Neuronal stem cell (in vitro differentiated cells): ENCODE results near the gene JAGN1.
"Not testable (repeated sequence)": the region's sequence is repeated elsewhere in the genome, so short reads cannot be mapped to it uniquely, and the experiment has no call there.

Experiments
- DNase-seq: peaks from one replicate; pipeline ENCODE4 v3.0.0-alpha.2; 2013; ENCODE audit warnings: low spot score
- H2AFZ ChIP-seq: one replicate; pipeline ENCODE4 v1.6.1; 2013; ENCODE audit warnings: mild to moderate bottlenecking, low read length, inconsistent platforms
- H2AK5ac ChIP-seq: 2 replicates; pipeline ENCODE4 v1.6.1; 2013; ENCODE audit warnings: low read depth, mild to moderate bottlenecking, inconsistent platforms, low read length, moderate library complexity, mixed read lengths
- H2BK120ac ChIP-seq: 2 replicates; pipeline ENCODE4 v1.6.1; 2013; ENCODE audit warnings: low read depth, mild to moderate bottlenecking, inconsistent platforms, low read length, moderate library complexity, mixed read lengths
- H2BK12ac ChIP-seq: one replicate; pipeline ENCODE4 v1.6.1; 2013; ENCODE audit warnings: low read length, inconsistent platforms
- H2BK15ac ChIP-seq: 2 replicates; pipeline ENCODE4 v1.6.1; 2013; ENCODE audit warnings: mild to moderate bottlenecking, low read length, inconsistent platforms, mixed read lengths
- H2BK5ac ChIP-seq: one replicate; pipeline ENCODE4 v1.6.1; 2013; ENCODE audit warnings: inconsistent platforms, mild to moderate bottlenecking, low read length, moderate library complexity
- H3K14ac ChIP-seq: one replicate; pipeline ENCODE4 v1.6.1; 2013; ENCODE audit warnings: low read length, inconsistent platforms
- H3K18ac ChIP-seq: 2 replicates; pipeline ENCODE4 v1.6.1; 2013; ENCODE audit warnings: low read length, inconsistent platforms
- H3K23ac ChIP-seq: 2 replicates; pipeline ENCODE4 v1.6.1; 2013; ENCODE audit warnings: low read depth, mild to moderate bottlenecking, mixed read lengths, low read length, inconsistent platforms; ENCODE audit not compliant: poor library complexity
- H3K27ac ChIP-seq: replicated peaks from 3 replicates; pipeline ENCODE4 v1.5.1; 2013; ENCODE audit warnings: low read length, inconsistent platforms
- H3K27me3 ChIP-seq, 3 experiments: 2 replicates each; pipeline ENCODE4 v1.6.1; 2013; ENCODE audit warnings: low read length in 3 of 3, mild to moderate bottlenecking in 2 of 3, inconsistent platforms in 1 of 3, low read depth in 1 of 3, mixed read lengths in 1 of 3, moderate library complexity in 1 of 3; ENCODE audit not compliant: control insufficient read depth in 3 of 3, insufficient read depth in 3 of 3
- H3K36me3 ChIP-seq, 2 donors: replicated peaks in 1 of 2; 2 replicates each; pipeline ENCODE4 v1.6.1; 2013; ENCODE audit warnings: low read length in 2 of 2; ENCODE audit not compliant: control insufficient read depth in 2 of 2, insufficient read depth in 2 of 2
- H3K4ac ChIP-seq: 2 replicates; pipeline ENCODE4 v1.6.1; 2013; ENCODE audit warnings: inconsistent platforms, mild to moderate bottlenecking, low read length, moderate library complexity
- H3K4me1 ChIP-seq, 2 donors: 1 replicate in 1 of 2; 2 replicates in 1 of 2; pipeline ENCODE4 v1.6.1; 2013; ENCODE audit warnings: low read length in 2 of 2, low read depth in 1 of 2; ENCODE audit not compliant: control insufficient read depth in 2 of 2, insufficient read depth in 1 of 2
- H3K4me2 ChIP-seq: one replicate; pipeline ENCODE4 v1.6.1; 2013; ENCODE audit warnings: mild to moderate bottlenecking, low read length, inconsistent platforms; ENCODE audit not compliant: insufficient read depth, poor library complexity, severe bottlenecking
- H3K4me3 ChIP-seq, 2 donors: 2 replicates each; pipeline ENCODE4 v1.5.1; 2013; ENCODE audit warnings: low read length in 2 of 2, mild to moderate bottlenecking in 2 of 2, inconsistent platforms in 1 of 2, moderate library complexity in 1 of 2
- H3K79me1 ChIP-seq: one replicate; pipeline ENCODE4 v1.6.1; 2013; ENCODE audit warnings: low read depth, mild to moderate bottlenecking, inconsistent platforms, low read length, moderate library complexity
- H3K9ac ChIP-seq: one replicate; pipeline ENCODE4 v1.6.1; 2013; ENCODE audit warnings: mild to moderate bottlenecking, low read depth, low read length, inconsistent platforms; ENCODE audit not compliant: poor library complexity
- H3K9me3 ChIP-seq, 2 donors: replicated peaks in 1 of 2; 2 replicates each; pipeline versions ENCODE3 to v1.6.1; 2013; ENCODE audit warnings: low read length in 2 of 2, mild to moderate bottlenecking in 2 of 2, inconsistent platforms in 1 of 2, low read depth in 1 of 2, mixed read lengths in 1 of 2, moderate library complexity in 1 of 2; ENCODE audit not compliant: control insufficient read depth in 2 of 2, insufficient read depth in 1 of 2
- H4K8ac ChIP-seq: one replicate; pipeline ENCODE4 v1.6.1; 2013; ENCODE audit warnings: low read depth, mild to moderate bottlenecking, inconsistent platforms, low read length, moderate library complexity
- H4K91ac ChIP-seq: one replicate; pipeline ENCODE4 v1.6.1; 2013; ENCODE audit warnings: low read length, low read depth, mild to moderate bottlenecking, inconsistent platforms; ENCODE audit not compliant: poor library complexity
- WGBS, 2 donors: extraction: QIAGEN DNeasy Blood & Tissue Kit; methylation state at CpG; one replicate each; pipeline ENCODE4 v1.1.7; 2013; ENCODE audit warnings: missing lambda C conversion rate in 2 of 2, mixed read lengths in 1 of 2; ENCODE audit not compliant: insufficient read length in 2 of 2, insufficient replicate concordance in 1 of 2; ENCODE audit errors: extremely low coverage in 2 of 2; 5-methylcytosine and 5-hydroxymethylcytosine counted together

Gene JAGN1

GRCh38 chr3:9870978-9871377 is 19.4 kb upstream of the JAGN1 start:
- WGBS, 2 donors = no CpG with 5 or more reads among the region's 1 CpG
- Histone ChIP-seq H3K79me1 (no peaks in the 10 kb centered on the region), H3K23ac (no peak overlapping the region), H3K36me3 (no peaks in the 10 kb centered on the region), H3K27me3 (peaks cover 0 to 6% (median 0%) of the 10 kb centered on the region in 3 experiments), H3K18ac (no peak overlapping the region), H3K4ac (no peak overlapping the region), H3K14ac (no peak overlapping the region), H2AFZ (no peak overlapping the region), H2AK5ac (no peak overlapping the region), H2BK12ac (no peak overlapping the region), H4K8ac (no peak overlapping the region), H2BK120ac (no peak overlapping the region), H3K9ac (no peak overlapping the region), H2BK15ac (no peak overlapping the region), H3K4me1 (no peaks in the 10 kb centered on the region), H3K27ac (no peak overlapping the region), H3K9me3 (no peaks in the 10 kb centered on the region), H2BK5ac (no peak overlapping the region), H3K4me2 (no peak overlapping the region), H3K4me3 (no peak overlapping the region), H4K91ac (no peak overlapping the region)
- no peak for DNase-seq

GRCh38 chr3:9872067-9872466 is 18.3 kb upstream of the JAGN1 start:
- H3K9ac ChIP-seq, DNase-seq, H3K23ac ChIP-seq, H3K9me3 ChIP-seq, H3K79me1 ChIP-seq, H2BK120ac ChIP-seq, H3K4me1 ChIP-seq, H2AFZ ChIP-seq, H2BK5ac ChIP-seq, H2AK5ac ChIP-seq, H2BK12ac ChIP-seq, H4K91ac ChIP-seq, H3K36me3 ChIP-seq, H3K4ac ChIP-seq, H2BK15ac ChIP-seq, H3K4me2 ChIP-seq, H4K8ac ChIP-seq, H3K18ac ChIP-seq, H3K27ac ChIP-seq, H3K4me3 ChIP-seq, H3K14ac ChIP-seq, H3K27me3 ChIP-seq: not testable (repeated sequence)
- no CpG with 5 or more reads among the region's 5 CpGs for WGBS, 2 donors

GRCh38 chr3:9875448-9875847 is 15.0 kb upstream of the JAGN1 start:
- no peaks in the 10 kb centered on the region for H3K36me3 ChIP-seq

GRCh38 chr3:9876255-9876654 is 14.2 kb upstream of the JAGN1 start:
- H3K18ac ChIP-seq, H2AFZ ChIP-seq, H3K4me1 ChIP-seq, DNase-seq, H2BK15ac ChIP-seq, H3K27ac ChIP-seq, H3K9me3 ChIP-seq, H3K4ac ChIP-seq, H2BK12ac ChIP-seq, H3K4me3 ChIP-seq, H3K4me2 ChIP-seq, H3K9ac ChIP-seq, H4K91ac ChIP-seq, H4K8ac ChIP-seq, H3K79me1 ChIP-seq, H2BK5ac ChIP-seq, H2BK120ac ChIP-seq, H3K36me3 ChIP-seq, H2AK5ac ChIP-seq, H3K23ac ChIP-seq, H3K14ac ChIP-seq: not testable (repeated sequence)
- peaks cover 0 to 15% (median 0%) of the 10 kb centered on the region in 3 experiments for H3K27me3 ChIP-seq
- WGBS, 2 donors = no CpG with 5 or more reads among the region's 4 CpGs

More at GRCh38 chr3:9875448-9875847, 15.0 kb upstream of the JAGN1 start:
- no peaks in the 10 kb centered on the region for H3K79me1 ChIP-seq
- no peak overlapping the region for H2AK5ac ChIP-seq
- no peaks in the 10 kb centered on the region for H3K4me1 ChIP-seq
- H2BK12ac ChIP-seq = no peak overlapping the region
- no peak overlapping the region for H3K4me3 ChIP-seq
- H3K18ac ChIP-seq = no peak overlapping the region
- peak overlapping the region; percentile 29 for H2AFZ ChIP-seq
- H2BK5ac ChIP-seq = no peak overlapping the region
- no peak overlapping the region for H3K9ac ChIP-seq
- no peak overlapping the region for H4K91ac ChIP-seq
- H4K8ac ChIP-seq = no peak overlapping the region
- no peaks in the 10 kb centered on the region for H3K9me3 ChIP-seq
- H3K14ac ChIP-seq = no peak overlapping the region
- no peak overlapping the region for H3K23ac ChIP-seq
- no peak overlapping the region for H2BK15ac ChIP-seq
- no peak overlapping the region for H2BK120ac ChIP-seq
- no peak overlapping the region for H3K27ac ChIP-seq
- peaks cover 0 to 15% (median 0%) of the 10 kb centered on the region in 3 experiments for H3K27me3 ChIP-seq
- H3K4me2 ChIP-seq = no peak overlapping the region
- no peak overlapping the region for H3K4ac ChIP-seq
- no peak for DNase-seq
